ENCODE results near the gene HSPA12B. TPM values are rescaled to one million over a fixed set of nuclear protein-coding genes. Genes with fewer than 3 reads are reported as not detected.

HSPA12B gene
- total RNA-seq, 2 experiments from 2014 or later: not detected

GRCh38 chr20:3690413-3690812, 42.1 kb upstream of the HSPA12B start:
- TF ChIP-seq CTCF (conservative IDR thresholded peaks at IDR 0.05; ENCODE audit: low read length) (no peak), EZH2phosphoT487 (IDR thresholded peaks at IDR 0.05; ENCODE audit: borderline replicate concordance, low read depth, low read length) (no peak)
- Histone ChIP-seq H3K27ac (ENCODE audit: low read depth, low read length, poor library complexity, severe bottlenecking) (no peak overlapping the region), H3K4me2 (ENCODE audit: low read length) (no peak overlapping the region), H3K9me2 (ENCODE audit: insufficient read depth, low read length) (no peaks in the 10 kb centered on the region), H3K4me1 (ENCODE audit: insufficient read depth, low read length, poor library complexity, severe bottlenecking) (no peaks in the 10 kb centered on the region), H3K9me3 (ENCODE audit: low read length) (no peaks in the 10 kb centered on the region), H4K20me1 (ENCODE audit: insufficient read depth, low read length) (no peaks in the 10 kb centered on the region), H3K36me3 (ENCODE audit: insufficient read depth, low read length) (no peaks in the 10 kb centered on the region), H3K79me2 (ENCODE audit: insufficient read depth, low read depth, low read length) (no peaks in the 10 kb centered on the region), H2AFZ (ENCODE audit: low read length) (no peak overlapping the region), H3K4me3 (ENCODE audit: low read depth, low read length, poor library complexity, severe bottlenecking) (no peak overlapping the region)
- no peak for DNase-seq (ENCODE audit: low spot score)
- CTCF ChIA-PET (ENCODE audit: unreplicated experiment): no interaction called here
- no TSS peak for BruUV-seq (replicated peaks)
- intact Hi-C loops (cut with micrococcal nuclease; ENCODE audit: unreplicated experiment): no loop called here
- POLR2A ChIA-PET: no interaction called here

- TF ChIP-seq EZH2phosphoT487 (IDR thresholded peaks at IDR 0.05; ENCODE audit: borderline replicate concordance, low read depth, low read length) (no peak), CTCF (conservative IDR thresholded peaks at IDR 0.05; ENCODE audit: low read length) (no peak)
- H3K27ac ChIP-seq (ENCODE audit: low read depth, low read length, poor library complexity, severe bottlenecking): no peak overlapping the region
- no peaks in the 10 kb centered on the region for H3K4me1 ChIP-seq (ENCODE audit: insufficient read depth, low read length, poor library complexity, severe bottlenecking)
- no TSS peak for BruUV-seq (replicated peaks)
- no peak for DNase-seq (ENCODE audit: low spot score)
- no peak overlapping the region for H2AFZ ChIP-seq (ENCODE audit: low read length)
- CTCF ChIA-PET (ENCODE audit: unreplicated experiment): no interaction called here
- no peak overlapping the region for H3K4me2 ChIP-seq (ENCODE audit: low read length)
- H3K36me3 ChIP-seq (ENCODE audit: insufficient read depth, low read length): no peaks in the 10 kb centered on the region
- POLR2A ChIA-PET: no interaction called here
- H3K9me3 ChIP-seq (ENCODE audit: low read length): no peaks in the 10 kb centered on the region
- intact Hi-C loops (cut with micrococcal nuclease; ENCODE audit: unreplicated experiment): no loop called here
- no peaks in the 10 kb centered on the region for H3K79me2 ChIP-seq (ENCODE audit: insufficient read depth, low read depth, low read length)
- no peak overlapping the region for H3K4me3 ChIP-seq (ENCODE audit: low read depth, low read length, poor library complexity, severe bottlenecking)
- no peaks in the 10 kb centered on the region for H4K20me1 ChIP-seq (ENCODE audit: insufficient read depth, low read length)
- H3K9me2 ChIP-seq (ENCODE audit: insufficient read depth, low read length): no peaks in the 10 kb centered on the region
Observed at GRCh38 chr20:3691306-3691705, 41.2 kb upstream of the HSPA12B start.

GRCh38 chr20:3691897-3692296, 40.6 kb upstream of the HSPA12B start:
- Histone ChIP-seq H2AFZ (ENCODE audit: low read length) (no peak overlapping the region), H3K27ac (ENCODE audit: low read depth, low read length, poor library complexity, severe bottlenecking) (no peak overlapping the region), H3K4me2 (ENCODE audit: low read length) (no peak overlapping the region), H3K79me2 (ENCODE audit: insufficient read depth, low read depth, low read length) (no peaks in the 10 kb centered on the region), H3K9me2 (ENCODE audit: insufficient read depth, low read length) (no peaks in the 10 kb centered on the region), H3K4me3 (ENCODE audit: low read depth, low read length, poor library complexity, severe bottlenecking) (no peak overlapping the region), H3K36me3 (ENCODE audit: insufficient read depth, low read length) (no peaks in the 10 kb centered on the region), H4K20me1 (ENCODE audit: insufficient read depth, low read length) (no peaks in the 10 kb centered on the region), H3K9me3 (ENCODE audit: low read length) (no peaks in the 10 kb centered on the region), H3K4me1 (ENCODE audit: insufficient read depth, low read length, poor library complexity, severe bottlenecking) (no peaks in the 10 kb centered on the region)
- ChIA-PET POLR2A (no interaction called here), CTCF (ENCODE audit: unreplicated experiment) (no interaction called here)
- TF ChIP-seq EZH2phosphoT487 (IDR thresholded peaks at IDR 0.05; ENCODE audit: borderline replicate concordance, low read depth, low read length) (no peak), CTCF (conservative IDR thresholded peaks at IDR 0.05; ENCODE audit: low read length) (no peak)
- DNase-seq (ENCODE audit: low spot score): no peak
- no TSS peak for BruUV-seq (replicated peaks)
- intact Hi-C loops (cut with micrococcal nuclease; ENCODE audit: unreplicated experiment): no loop called here

Measured in OCI-LY7 (cell line).